Vagina (tissue), 2 donors: Measurements from ENCODE around the gene SMTNL2.

Experiments
- POLR2A ChIP-seq, 2 donors: fragments of 450-650 bp; IDR thresholded peaks; one replicate each; pipeline ENCODE4 v1.6.1; 2017; ENCODE audit warnings: antibody characterized with exemption in 2 of 2, mild to moderate bottlenecking in 2 of 2, moderate library complexity in 2 of 2
- TF ChIP-seq, protein P1 (sequence below), 3 experiments: fragments of 450-650 bp in 2 of 3; fragments of 200-600 bp in 1 of 3; sonication (generic) in 1 of 3; IDR thresholded peaks; one replicate each; pipeline ENCODE4 v1.5.1; 2017 to 2019; ENCODE audit warnings: antibody characterized with exemption in 3 of 3, mild to moderate bottlenecking in 2 of 3, moderate library complexity in 2 of 3

DNA sequence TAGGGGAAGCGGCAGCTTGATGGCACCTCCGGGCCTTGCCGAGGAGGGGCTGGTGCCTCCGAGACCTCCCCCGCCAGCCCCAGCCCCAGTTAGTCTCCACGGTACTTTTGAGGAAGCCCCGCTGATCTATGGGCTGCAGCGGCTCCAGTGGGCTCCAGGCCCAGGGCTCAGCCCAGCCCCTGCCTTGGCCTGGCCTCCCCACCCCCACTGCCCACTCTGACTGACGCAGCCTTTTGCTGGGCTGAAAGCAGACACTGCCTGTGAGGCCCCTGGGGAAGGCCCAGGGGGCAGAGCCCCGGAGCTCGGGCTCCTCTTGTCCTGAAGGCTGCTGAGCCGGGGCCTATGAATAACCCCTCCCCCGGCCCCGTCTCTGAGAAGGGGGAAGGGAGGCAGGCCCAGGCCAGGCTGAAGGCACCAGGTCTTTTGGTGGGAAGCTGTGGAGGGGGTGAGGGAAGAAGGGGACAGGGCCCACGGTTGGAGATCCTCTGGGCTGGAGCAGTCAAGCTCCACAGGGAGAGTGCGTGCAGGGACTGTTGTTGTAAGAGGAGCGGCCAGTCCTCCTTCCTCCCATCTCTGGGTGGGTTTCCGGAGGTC lies 7.5 kb upstream of the SMTNL2 start:
- TF ChIP-seq, protein P1, sequence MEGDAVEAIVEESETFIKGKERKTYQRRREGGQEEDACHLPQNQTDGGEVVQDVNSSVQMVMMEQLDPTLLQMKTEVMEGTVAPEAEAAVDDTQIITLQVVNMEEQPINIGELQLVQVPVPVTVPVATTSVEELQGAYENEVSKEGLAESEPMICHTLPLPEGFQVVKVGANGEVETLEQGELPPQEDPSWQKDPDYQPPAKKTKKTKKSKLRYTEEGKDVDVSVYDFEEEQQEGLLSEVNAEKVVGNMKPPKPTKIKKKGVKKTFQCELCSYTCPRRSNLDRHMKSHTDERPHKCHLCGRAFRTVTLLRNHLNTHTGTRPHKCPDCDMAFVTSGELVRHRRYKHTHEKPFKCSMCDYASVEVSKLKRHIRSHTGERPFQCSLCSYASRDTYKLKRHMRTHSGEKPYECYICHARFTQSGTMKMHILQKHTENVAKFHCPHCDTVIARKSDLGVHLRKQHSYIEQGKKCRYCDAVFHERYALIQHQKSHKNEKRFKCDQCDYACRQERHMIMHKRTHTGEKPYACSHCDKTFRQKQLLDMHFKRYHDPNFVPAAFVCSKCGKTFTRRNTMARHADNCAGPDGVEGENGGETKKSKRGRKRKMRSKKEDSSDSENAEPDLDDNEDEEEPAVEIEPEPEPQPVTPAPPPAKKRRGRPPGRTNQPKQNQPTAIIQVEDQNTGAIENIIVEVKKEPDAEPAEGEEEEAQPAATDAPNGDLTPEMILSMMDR (IDR thresholded peaks at IDR 0.05) = no peak
- TF ChIP-seq POLR2A (IDR thresholded peaks at IDR 0.05) = no peak
